ENCODE measurements around the gene SF3A2. TPM values are rescaled to one million over a fixed set of nuclear protein-coding genes. Genes with fewer than 3 reads are reported as not detected.

The SF3A2 gene
- total and polyA plus RNA-seq, 9 donors = 23.8 to 89.9 (median 73.6) TPM

DNA sequence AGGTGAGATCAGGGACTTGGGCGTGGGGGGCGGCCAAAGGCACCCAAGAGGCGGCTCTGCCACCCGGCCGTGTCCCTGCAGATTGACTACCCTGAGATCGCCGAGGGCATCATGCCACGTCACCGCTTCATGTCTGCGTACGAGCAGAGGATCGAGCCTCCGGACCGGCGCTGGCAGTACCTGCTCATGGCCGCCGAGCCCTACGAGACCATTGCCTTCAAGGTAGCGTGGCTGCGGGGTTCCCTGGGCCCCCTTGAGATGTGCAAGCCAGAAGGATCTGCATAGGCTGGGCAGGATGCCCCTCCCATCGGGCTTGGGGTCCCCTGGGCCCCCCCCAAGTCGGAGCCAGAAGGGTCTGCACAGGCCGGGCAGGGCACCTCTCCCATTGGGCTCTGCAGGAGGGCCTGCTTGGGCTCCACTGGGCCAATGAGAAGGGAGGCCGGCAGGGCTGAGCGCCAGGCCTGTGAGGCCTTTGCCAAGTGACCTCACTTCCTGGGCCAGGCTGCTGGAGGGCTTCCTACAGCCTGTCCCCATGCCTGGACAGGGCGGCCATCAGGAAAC, 10.3 kb downstream of the SF3A2 start:
- peaks cover 30% of the 10 kb centered on the region for H3K4me1 ChIP-seq (ENCODE audit: control insufficient read depth, insufficient read depth, low read length)
- 77% methylated on average over 26 of the region's 26 CpGs for WGBS (ENCODE audit: insufficient coverage)
- peaks cover 72% of the 10 kb centered on the region for H3K36me3 ChIP-seq (ENCODE audit: control insufficient read depth, insufficient read depth, low read length)
- no peak for DNase-seq
- no peaks in the 10 kb centered on the region for H3K9me3 ChIP-seq (replicated peaks; ENCODE audit: control insufficient read depth, low read depth, low read length)
- no peak overlapping the region for H3K27ac ChIP-seq (ENCODE audit: low read length)
- no peak overlapping the region for H3K4me3 ChIP-seq (ENCODE audit: low read length)
- H3K27me3 ChIP-seq (ENCODE audit: control insufficient read depth, insufficient read depth, low read length) = peaks cover 25% of the 10 kb centered on the region

DNA sequence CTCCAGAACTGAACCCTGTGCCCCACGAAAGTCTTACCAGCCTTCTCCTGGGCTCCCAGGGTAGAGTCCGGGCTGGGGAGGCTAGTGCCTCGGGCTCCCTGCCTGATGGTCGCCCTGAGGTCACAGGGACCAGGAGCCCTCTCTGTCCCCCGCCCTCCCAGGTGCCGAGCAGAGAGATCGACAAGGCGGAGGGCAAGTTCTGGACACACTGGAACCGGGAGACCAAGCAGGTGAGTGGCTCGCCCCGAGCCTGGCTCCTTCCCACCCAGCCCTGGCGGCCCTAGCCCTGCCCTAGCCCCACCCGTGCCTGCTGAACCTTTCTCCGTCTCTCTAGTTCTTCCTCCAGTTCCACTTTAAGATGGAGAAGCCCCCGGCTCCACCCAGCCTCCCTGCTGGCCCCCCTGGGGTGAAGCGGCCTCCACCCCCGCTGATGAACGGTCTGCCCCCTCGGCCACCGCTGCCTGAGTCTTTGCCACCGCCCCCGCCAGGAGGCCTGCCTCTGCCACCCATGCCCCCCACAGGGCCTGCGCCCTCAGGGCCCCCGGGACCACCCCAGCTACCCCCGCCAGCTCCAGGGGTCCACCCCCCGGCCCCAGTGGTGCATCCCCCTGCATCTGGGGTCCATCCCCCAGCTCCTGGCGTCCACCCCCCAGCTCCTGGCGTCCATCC, 10.9 kb downstream of the SF3A2 start:
- H3K27me3 ChIP-seq (ENCODE audit: control insufficient read depth, insufficient read depth, low read length) = peaks cover 32% of the 10 kb centered on the region
- no peaks in the 10 kb centered on the region for H3K9me3 ChIP-seq (replicated peaks; ENCODE audit: control insufficient read depth, low read depth, low read length)
- H3K4me3 ChIP-seq (ENCODE audit: low read length) = no peak overlapping the region
- no peak for DNase-seq
- H3K36me3 ChIP-seq (ENCODE audit: control insufficient read depth, insufficient read depth, low read length) = peaks cover 75% of the 10 kb centered on the region
- WGBS (ENCODE audit: insufficient coverage) = 80% methylated on average over 22 of the region's 28 CpGs
- H3K27ac ChIP-seq (ENCODE audit: low read length) = no peak overlapping the region
- H3K4me1 ChIP-seq (ENCODE audit: control insufficient read depth, insufficient read depth, low read length) = peaks cover 30% of the 10 kb centered on the region

DNA sequence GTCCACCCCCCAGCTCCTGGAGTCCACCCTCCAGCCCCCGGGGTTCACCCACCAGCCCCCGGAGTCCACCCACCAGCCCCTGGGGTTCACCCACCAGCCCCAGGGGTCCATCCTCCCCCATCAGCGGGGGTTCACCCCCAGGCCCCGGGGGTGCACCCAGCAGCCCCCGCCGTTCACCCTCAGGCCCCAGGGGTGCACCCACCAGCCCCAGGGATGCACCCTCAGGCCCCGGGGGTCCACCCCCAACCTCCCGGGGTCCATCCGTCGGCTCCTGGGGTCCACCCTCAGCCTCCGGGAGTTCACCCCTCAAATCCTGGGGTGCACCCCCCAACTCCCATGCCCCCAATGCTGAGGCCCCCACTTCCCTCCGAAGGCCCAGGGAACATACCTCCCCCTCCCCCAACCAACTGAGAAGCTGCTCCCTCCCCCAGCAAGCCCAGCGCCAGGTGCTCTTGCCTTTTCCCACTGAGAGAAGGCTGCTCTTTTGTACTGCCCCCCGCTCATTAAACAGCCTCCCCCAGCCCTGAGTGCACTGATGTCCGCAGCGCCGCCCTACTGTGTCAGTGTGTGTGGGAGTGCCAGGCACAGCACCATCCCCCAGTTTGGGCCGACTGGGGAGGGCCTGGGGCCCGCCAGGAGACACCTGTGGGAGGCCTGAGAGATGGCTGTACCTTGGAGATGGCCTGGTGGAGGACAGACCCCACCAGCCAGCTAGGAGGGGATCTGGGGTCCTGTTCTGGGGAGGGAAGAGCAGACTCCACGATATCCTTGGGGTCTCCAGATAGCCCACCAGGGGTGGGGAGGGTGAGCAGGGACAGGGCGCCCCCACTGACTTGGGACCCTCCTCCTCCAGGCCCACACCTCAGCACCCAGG, 11.7 kb downstream of the SF3A2 start:
- no peak for DNase-seq
- H3K27me3 ChIP-seq (ENCODE audit: control insufficient read depth, insufficient read depth, low read length) = peaks cover 40% of the 10 kb centered on the region
- 86% methylated on average over 13 of the region's 21 CpGs for WGBS (ENCODE audit: insufficient coverage)
- H3K4me3 ChIP-seq (ENCODE audit: low read length) = no peak overlapping the region
- peaks cover 34% of the 10 kb centered on the region for H3K4me1 ChIP-seq (ENCODE audit: control insufficient read depth, insufficient read depth, low read length)
- H3K36me3 ChIP-seq (ENCODE audit: control insufficient read depth, insufficient read depth, low read length) = peaks cover 72% of the 10 kb centered on the region
- H3K9me3 ChIP-seq (replicated peaks; ENCODE audit: control insufficient read depth, low read depth, low read length) = no peaks in the 10 kb centered on the region
- H3K27ac ChIP-seq (ENCODE audit: low read length) = no peak overlapping the region

DNA sequence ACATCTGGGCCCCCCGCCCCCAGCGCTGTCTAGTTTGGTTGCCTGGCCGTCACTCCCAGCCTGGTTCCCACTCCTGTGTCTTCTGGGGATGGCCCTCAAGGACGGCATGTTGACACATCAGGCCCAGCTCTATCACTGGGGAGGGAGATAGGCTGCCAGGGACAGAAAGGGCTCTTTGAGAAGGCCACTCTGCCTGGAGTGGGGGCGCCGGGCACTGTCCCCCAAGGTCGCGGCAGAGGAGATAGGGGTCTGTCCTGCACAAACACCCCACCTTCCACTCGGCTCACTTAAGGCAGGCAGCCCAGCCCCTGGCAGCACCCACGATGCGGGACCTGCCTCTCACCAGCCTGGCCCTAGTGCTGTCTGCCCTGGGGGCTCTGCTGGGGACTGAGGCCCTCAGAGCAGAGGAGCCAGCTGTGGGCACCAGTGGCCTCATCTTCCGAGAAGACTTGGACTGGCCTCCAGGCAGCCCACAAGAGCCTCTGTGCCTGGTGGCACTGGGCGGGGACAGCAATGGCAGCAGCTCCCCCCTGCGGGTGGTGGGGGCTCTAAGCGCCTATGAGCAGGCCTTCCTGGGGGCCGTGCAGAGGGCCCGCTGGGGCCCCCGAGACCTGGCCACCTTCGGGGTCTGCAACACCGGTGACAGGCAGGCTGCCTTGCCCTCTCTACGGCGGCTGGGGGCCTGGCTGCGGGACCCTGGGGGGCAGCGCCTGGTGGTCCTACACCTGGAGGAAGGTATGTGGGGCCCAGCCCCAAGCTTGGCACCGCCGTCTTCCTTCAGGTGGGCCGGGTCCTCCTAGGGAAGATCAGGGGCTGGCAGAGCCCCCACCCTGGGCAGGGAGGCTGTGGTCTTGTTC, 12.6 kb downstream of the SF3A2 start, which contains the start of gene AMH:
Gene AMH (plus strand): TSS at position 314 of the 857 bp plus-strand sequence. CDS start 10 bp downstream, at position 324.
- H3K27ac ChIP-seq (ENCODE audit: low read length) = no peak within 1 kb of the TSS
- peaks cover 40% of the 10 kb centered on the region for H3K4me1 ChIP-seq (ENCODE audit: control insufficient read depth, insufficient read depth, low read length)

DNA sequence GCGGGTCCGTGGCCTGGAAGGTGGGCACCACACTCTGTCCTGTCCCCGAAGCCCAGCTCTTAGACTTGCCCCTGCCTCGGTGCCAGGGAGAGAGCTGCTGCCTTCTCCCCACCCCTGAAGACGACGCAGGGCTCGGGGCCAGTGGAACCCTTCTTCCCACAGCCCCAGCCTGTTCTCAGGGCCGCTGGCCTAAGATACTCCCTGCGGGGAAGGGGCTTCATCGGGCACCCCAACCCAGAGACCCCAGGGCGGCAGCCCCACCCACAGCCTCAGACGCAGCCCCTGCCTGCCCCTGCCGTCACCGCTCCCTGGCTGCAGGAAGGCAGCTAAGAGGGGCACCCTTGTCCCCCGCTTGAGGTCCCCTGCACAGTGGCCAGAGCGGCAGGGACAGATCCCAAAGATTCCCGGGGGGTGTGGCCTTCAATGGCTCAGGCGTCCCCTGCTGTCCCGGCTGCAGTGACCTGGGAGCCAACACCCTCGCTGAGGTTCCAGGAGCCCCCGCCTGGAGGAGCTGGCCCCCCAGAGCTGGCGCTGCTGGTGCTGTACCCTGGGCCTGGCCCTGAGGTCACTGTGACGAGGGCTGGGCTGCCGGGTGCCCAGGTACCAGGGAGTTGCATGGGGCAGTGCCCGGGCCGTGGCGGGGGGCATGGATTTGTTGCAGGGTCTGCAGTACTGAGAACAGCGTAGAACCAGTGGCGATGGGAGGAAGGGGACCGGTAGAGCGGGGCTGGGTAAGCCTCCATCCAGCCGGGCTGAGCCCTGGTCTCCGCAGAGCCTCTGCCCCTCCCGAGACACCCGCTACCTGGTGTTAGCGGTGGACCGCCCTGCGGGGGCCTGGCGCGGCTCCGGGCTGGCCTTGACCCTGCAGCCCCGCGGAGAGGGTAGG, 13.5 kb downstream of the SF3A2 start:
- H3K4me3 ChIP-seq (ENCODE audit: low read length) = no peak overlapping the region
- peaks cover 47% of the 10 kb centered on the region for H3K4me1 ChIP-seq (ENCODE audit: control insufficient read depth, insufficient read depth, low read length)
- WGBS (ENCODE audit: insufficient coverage) = 27% methylated on average over 43 of the region's 43 CpGs
- H3K27ac ChIP-seq (ENCODE audit: low read length) = no peak overlapping the region
- peaks cover 48% of the 10 kb centered on the region for H3K27me3 ChIP-seq (ENCODE audit: control insufficient read depth, insufficient read depth, low read length)
- no peaks in the 10 kb centered on the region for H3K9me3 ChIP-seq (replicated peaks; ENCODE audit: control insufficient read depth, low read depth, low read length)
- DNase-seq = no peak
- H3K36me3 ChIP-seq (ENCODE audit: control insufficient read depth, insufficient read depth, low read length) = peaks cover 60% of the 10 kb centered on the region

More for the DNA sequence above, 12.6 kb downstream of the SF3A2 start, which contains the start of gene AMH:
- WGBS (ENCODE audit: insufficient coverage) = 68% methylated on average over 19 of the region's 27 CpGs
- Histone ChIP-seq H3K9me3 (replicated peaks; ENCODE audit: control insufficient read depth, low read depth, low read length) (no peaks in the 10 kb centered on the region), H3K4me3 (ENCODE audit: low read length) (no peak within 1 kb of the TSS), H3K27me3 (ENCODE audit: control insufficient read depth, insufficient read depth, low read length) (peaks cover 47% of the 10 kb centered on the region), H3K36me3 (ENCODE audit: control insufficient read depth, insufficient read depth, low read length) (peaks cover 67% of the 10 kb centered on the region)
- DNase-seq = no peak

DNA sequence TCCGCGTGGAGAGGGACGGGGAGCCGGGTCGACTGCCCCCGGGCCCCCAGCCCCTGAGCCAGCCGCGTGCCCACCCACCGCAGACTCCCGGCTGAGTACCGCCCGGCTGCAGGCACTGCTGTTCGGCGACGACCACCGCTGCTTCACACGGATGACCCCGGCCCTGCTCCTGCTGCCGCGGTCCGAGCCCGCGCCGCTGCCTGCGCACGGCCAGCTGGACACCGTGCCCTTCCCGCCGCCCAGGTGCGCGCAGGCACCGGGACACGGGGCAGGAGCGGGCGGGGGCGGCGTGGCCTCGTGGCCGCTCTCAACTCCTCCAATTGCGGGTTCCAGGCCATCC, 14.1 kb downstream of the SF3A2 start:
- H3K27me3 ChIP-seq (ENCODE audit: control insufficient read depth, insufficient read depth, low read length) = peaks cover 48% of the 10 kb centered on the region
- no peak overlapping the region for H3K4me3 ChIP-seq (ENCODE audit: low read length)
- no peak overlapping the region for H3K27ac ChIP-seq (ENCODE audit: low read length)
- peaks cover 53% of the 10 kb centered on the region for H3K4me1 ChIP-seq (ENCODE audit: control insufficient read depth, insufficient read depth, low read length)
- WGBS (ENCODE audit: insufficient coverage) = 9% methylated on average over 40 of the region's 40 CpGs
- H3K9me3 ChIP-seq (replicated peaks; ENCODE audit: control insufficient read depth, low read depth, low read length) = no peaks in the 10 kb centered on the region
- DNase-seq = no peak
- H3K36me3 ChIP-seq (ENCODE audit: control insufficient read depth, insufficient read depth, low read length) = peaks cover 54% of the 10 kb centered on the region

DNA sequence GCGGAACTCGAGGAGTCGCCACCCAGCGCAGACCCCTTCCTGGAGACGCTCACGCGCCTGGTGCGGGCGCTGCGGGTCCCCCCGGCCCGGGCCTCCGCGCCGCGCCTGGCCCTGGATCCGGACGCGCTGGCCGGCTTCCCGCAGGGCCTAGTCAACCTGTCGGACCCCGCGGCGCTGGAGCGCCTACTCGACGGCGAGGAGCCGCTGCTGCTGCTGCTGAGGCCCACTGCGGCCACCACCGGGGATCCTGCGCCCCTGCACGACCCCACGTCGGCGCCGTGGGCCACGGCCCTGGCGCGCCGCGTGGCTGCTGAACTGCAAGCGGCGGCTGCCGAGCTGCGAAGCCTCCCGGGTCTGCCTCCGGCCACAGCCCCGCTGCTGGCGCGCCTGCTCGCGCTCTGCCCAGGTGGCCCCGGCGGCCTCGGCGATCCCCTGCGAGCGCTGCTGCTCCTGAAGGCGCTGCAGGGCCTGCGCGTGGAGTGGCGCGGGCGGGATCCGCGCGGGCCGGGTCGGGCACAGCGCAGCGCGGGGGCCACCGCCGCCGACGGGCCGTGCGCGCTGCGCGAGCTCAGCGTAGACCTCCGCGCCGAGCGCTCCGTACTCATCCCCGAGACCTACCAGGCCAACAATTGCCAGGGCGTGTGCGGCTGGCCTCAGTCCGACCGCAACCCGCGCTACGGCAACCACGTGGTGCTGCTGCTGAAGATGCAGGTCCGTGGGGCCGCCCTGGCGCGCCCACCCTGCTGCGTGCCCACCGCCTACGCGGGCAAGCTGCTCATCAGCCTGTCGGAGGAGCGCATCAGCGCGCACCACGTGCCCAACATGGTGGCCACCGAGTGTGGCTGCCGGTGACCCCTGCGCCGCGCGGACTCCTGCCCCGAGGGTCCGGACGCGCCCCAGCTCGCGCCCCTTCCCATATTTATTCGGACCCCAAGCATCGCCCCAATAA, 14.8 kb downstream of the SF3A2 start:
- no peaks in the 10 kb centered on the region for H3K9me3 ChIP-seq (replicated peaks; ENCODE audit: control insufficient read depth, low read depth, low read length)
- DNase-seq = no peak
- no peak overlapping the region for H3K4me3 ChIP-seq (ENCODE audit: low read length)

DNA sequence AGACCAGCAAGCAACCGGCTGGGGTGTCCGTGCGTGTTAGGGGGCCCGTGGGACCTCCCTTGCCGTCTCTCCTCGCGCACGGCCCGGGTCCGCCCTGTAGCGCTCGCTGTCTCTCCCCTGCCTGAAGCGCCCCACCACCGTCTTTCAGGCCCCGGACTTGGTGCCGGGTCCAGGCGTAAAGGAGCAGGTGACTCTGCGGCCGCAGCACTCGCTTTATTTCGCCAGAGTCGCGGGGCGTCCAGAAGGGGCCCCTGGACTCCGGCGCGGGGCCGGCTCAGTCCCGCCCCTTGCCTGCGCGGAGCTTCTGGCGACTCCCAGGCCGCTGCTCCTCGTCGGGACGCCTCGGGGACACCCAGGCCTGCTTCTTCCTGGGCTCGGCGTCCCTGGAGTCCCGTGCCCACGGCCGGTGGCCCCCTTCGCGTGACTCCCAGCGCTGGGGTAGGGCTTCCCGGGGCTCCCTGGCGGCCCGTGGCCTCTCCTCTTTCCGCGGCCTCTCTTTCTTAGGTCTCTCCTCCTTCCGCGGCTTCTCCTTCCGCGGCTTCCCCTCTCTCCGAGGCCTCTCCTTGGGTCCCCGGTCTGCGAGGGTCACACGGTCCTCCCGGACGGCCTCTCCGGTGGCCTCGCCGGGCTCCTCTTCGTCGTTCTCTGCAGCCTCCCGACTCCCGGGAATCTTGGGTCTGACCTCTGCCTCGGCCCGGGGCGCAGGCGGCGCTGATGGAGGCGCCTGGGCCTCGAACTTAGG, 15.6 kb downstream of the SF3A2 start:
- H3K27ac ChIP-seq (ENCODE audit: low read length) = no peak overlapping the region
- H3K9me3 ChIP-seq (replicated peaks; ENCODE audit: control insufficient read depth, low read depth, low read length) = no peaks in the 10 kb centered on the region
- DNase-seq = no peak
- peaks cover 56% of the 10 kb centered on the region for H3K4me1 ChIP-seq (ENCODE audit: control insufficient read depth, insufficient read depth, low read length)
- peaks cover 39% of the 10 kb centered on the region for H3K36me3 ChIP-seq (ENCODE audit: control insufficient read depth, insufficient read depth, low read length)
- no peak overlapping the region for H3K4me3 ChIP-seq (ENCODE audit: low read length)
- WGBS (ENCODE audit: insufficient coverage) = 14% methylated on average over 69 of the region's 74 CpGs
- peaks cover 48% of the 10 kb centered on the region for H3K27me3 ChIP-seq (ENCODE audit: control insufficient read depth, insufficient read depth, low read length)

More for the DNA sequence above, 14.8 kb downstream of the SF3A2 start:
- Histone ChIP-seq H3K4me1 (ENCODE audit: control insufficient read depth, insufficient read depth, low read length) (peaks cover 56% of the 10 kb centered on the region), H3K27me3 (ENCODE audit: control insufficient read depth, insufficient read depth, low read length) (peaks cover 48% of the 10 kb centered on the region), H3K36me3 (ENCODE audit: control insufficient read depth, insufficient read depth, low read length) (peaks cover 48% of the 10 kb centered on the region), H3K27ac (ENCODE audit: low read length) (no peak overlapping the region)
- 10% methylated on average over 122 of the region's 125 CpGs for WGBS (ENCODE audit: insufficient coverage)
